Activated T-cell treated with anti-CD3 and anti-CD28 coated beads for 4 hours (primary cell): Measurements from ENCODE around the gene PPP4R4.
"Not testable (repeated sequence)": the region's sequence is repeated elsewhere in the genome, so short reads cannot be mapped to it uniquely, and the experiment has no call there.

Experiments used
- DNase-seq: peaks from one replicate; pipeline ENCODE4 v3.0.0-alpha.2; 2020

Gene PPP4R4

GRCh38 chr14:94181835-94182234 is 7.7 kb downstream of the PPP4R4 start:
- DNase-seq = no peak

GRCh38 chr14:94192536-94192935 is 18.4 kb downstream of the PPP4R4 start:
- DNase-seq = no peak

DNA sequence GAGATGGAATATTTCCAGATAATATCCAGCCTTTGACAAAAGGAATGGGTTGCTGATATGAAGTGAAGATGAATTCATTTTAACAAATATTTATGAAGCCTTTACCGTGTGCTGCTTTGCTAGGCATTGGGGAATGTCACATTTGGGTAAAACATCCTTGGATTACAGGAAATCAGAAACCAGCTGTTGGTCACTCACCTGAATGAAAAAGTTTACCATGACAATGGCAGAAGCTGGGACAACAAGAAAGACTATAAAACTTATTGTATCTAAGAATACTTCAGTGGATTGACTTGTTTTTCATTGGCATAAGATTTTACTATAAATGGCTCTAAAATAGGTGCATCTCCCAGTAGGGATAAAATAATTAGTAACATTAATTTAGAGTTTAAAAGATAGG is 19.7 kb downstream of the PPP4R4 start:
- no peak for DNase-seq

DNA sequence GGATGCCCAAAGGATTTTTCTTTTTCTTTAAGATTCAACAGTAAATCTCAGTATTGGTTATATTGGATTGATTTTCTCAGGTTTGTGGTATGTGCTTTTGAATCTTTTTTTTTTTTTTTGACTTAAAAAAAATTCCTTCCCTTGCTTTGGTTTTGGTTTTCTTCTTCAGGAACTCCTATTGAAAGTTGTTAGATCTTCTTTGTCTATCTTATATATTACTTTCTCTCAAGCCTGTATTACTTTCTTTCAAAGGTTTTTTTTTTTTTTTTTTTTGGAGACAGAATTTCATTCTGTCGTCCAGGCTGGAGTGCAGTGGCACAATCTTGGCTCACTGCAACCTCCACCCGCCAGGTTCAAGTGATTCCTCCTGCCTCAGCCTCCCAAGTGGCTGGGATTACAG is 21.9 kb downstream of the PPP4R4 start:
- DNase-seq = no peak

- DNase-seq = no peak
These were observed 29.5 kb downstream of the PPP4R4 start for GRCh38 chr14:94203473-94204210.

GRCh38 chr14:94213021-94213420 is 38.9 kb downstream of the PPP4R4 start:
- no peak for DNase-seq

DNA sequence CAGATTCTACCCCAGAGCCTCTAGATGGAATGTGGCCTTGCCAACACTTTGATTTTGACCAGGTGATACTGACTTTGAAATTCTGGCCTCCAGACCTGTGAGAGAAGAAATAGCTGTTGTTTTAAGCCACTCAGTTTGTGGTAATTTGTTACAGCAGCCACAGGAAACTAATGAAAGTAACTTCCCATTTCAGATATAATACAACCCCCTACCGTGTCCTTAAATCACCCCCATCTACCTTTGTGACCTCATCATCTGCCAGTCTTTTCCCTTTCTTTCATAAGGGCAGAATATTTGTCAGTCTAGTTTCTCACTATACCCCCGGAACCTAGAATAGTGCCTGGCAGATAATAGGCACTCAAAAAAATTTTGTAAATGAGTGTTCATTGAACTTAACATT is 39.6 kb downstream of the PPP4R4 start:
- no peak for DNase-seq

GRCh38 chr14:94217116-94217515 is 43.0 kb downstream of the PPP4R4 start:
- DNase-seq = no peak

GRCh38 chr14:94218198-94218886 is 44.2 kb downstream of the PPP4R4 start:
- not testable (repeated sequence) for DNase-seq

- no peak for DNase-seq
These were observed 49.9 kb downstream of the PPP4R4 start for GRCh38 chr14:94224040-94224439.

GRCh38 chr14:94225460-94226378 is 51.6 kb downstream of the PPP4R4 start:
- DNase-seq = no peak

DNA sequence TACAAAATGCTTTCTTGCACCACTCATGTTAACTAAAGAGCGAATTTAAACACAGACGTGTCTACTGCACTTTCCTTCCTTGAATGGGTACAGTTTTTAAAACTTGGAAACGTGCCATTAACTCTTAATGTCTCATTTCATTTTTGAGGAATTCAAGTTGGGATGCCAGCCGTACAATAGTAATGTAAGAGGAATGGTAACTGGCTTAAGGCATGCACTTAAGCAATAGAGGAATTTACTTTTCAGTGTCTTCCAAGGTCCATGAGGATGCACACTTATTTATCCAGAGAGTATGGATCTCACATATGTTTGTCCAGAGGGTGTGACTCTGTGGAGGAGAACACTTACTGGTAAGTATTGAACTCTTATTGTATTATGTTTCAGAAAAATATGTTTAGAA is 52.9 kb downstream of the PPP4R4 start:
- no peak for DNase-seq

DNA sequence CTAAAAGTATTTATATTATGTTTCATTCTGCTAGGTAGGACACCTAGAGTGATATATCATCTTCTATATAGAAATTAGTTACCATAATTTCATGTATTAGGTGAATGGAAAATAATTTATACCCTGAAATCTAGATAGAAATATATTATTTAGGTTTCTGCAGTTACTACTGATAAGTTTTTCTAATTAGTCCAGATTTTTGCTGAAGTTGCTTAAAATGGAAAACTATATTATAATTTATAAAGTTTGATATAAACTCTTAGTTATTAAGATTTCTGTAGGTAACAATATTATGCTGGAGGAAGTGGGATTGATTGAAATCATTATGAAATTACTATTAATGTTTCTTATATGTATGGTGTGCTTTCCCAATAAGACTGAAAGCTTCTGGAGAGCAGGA is 62.9 kb downstream of the PPP4R4 start:
- no peak for DNase-seq

- no peak for DNase-seq
These were observed 63.9 kb downstream of the PPP4R4 start for GRCh38 chr14:94237983-94238382.

DNA sequence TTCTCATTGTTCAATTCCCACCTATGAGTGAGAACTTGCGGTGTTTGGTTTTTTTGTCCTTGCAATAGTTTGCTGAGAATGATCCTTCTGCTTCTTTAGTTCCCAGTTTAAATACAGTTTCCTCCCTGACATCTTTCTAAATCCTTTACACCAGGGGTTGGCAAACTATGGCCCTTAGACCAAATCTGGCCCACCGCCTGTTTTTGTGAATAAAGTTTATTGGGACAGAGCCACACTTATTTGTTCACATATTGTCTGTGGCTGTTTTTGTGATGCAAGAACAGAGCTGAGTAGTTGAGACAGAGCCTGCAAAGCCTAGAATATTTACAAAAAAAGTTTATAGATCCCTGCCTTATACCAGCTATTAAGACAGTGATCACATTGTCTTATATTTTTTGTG is 65.3 kb downstream of the PPP4R4 start:
- no peak for DNase-seq

GRCh38 chr14:94244182-94244581 is 70.1 kb downstream of the PPP4R4 start:
- DNase-seq = no peak

GRCh38 chr14:94264195-94264594 is 90.1 kb downstream of the PPP4R4 start:
- not testable (repeated sequence) for DNase-seq

DNA sequence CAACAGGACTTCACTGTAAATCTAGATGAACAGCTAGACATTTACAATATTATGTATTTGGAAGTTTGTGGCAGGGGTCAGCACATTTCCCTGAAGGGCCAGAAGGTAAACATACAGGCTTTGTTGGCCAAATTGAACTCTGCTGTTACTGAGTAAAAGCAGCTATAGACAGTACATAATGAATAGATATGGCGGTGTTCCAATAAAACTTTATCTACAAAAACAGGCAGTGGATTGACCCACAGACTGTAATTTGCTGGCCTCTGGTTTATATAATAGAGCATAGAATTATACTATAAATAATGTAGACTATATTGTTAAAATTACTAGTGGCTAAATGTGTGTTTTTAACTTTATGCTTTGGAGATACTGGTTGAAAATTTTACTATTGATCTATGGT is 93.2 kb downstream of the PPP4R4 start:
- no peak for DNase-seq

DNA sequence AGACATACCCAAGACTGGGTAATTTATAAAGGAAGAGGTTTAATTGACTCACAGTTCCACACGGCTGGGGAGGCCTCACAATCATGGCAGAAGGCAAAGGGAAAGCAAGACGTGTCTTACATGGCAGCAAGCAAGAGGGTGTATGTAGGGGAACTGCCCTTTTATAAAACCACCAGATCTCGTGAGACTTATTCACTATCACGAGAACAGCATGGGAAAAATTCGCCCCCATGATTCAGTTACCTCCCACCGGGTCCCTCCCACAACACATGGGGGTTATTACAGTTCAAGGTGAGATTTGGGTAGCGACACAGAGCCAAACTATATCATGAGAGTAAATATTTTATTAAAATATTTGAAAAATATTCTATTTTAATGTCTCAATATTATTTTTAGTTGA is 94.5 kb downstream of the PPP4R4 start:
- DNase-seq = not testable (repeated sequence)

GRCh38 chr14:94269156-94269555 is 95.0 kb downstream of the PPP4R4 start:
- DNase-seq = no peak

DNA sequence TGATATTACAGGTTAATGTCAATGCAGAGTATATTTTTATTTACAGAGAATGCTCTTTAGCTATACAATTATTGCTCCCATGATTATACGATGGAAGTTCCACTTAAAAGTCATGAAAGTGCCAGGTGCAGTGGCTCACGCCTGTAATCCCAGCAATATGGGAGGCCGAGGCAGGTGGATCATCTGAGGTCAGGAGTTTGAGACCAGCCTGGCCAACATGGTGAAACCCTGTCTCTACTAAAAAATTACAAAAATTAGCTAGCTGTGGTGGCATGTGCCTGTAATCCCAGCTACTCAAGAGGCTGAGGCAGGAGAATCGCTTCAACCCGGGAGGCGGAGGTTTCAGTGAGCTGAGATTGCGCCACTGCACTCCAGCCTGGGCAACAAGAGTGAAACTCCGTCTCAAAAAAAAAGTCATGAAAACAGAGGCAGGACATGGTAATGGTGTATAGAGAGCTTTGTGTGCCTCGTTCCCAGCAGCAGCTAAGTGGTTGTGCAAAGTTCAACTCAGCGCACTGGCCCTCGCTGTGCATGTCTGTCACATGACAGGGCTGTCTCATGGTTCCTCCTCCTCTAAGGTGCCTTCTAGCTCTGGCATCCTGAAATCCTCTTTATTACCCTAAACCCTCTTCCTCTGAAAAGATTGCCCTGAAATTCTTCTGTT is 102.9 kb downstream of the PPP4R4 start:
- DNase-seq = not testable (repeated sequence)

- no peak for DNase-seq
These were observed 104.6 kb downstream of the PPP4R4 start for GRCh38 chr14:94278731-94279130.
